CD4-positive, alpha-beta T cell treated with Interleukin-17A for 4 hours (primary cell): Measurements from ENCODE around the gene DNMT1.
"Not testable (repeated sequence)": the region's sequence is repeated elsewhere in the genome, so short reads cannot be mapped to it uniquely, and the experiment has no call there.

Experiments
- DNase-seq: peaks from one replicate; pipeline ENCODE4 v3.0.0-alpha.2; 2020; ENCODE audit warnings: mixed read lengths

The DNMT1 gene

GRCh38 chr19:10182076-10182475 is 12.7 kb downstream of the DNMT1 start:
- no peak for DNase-seq

DNA sequence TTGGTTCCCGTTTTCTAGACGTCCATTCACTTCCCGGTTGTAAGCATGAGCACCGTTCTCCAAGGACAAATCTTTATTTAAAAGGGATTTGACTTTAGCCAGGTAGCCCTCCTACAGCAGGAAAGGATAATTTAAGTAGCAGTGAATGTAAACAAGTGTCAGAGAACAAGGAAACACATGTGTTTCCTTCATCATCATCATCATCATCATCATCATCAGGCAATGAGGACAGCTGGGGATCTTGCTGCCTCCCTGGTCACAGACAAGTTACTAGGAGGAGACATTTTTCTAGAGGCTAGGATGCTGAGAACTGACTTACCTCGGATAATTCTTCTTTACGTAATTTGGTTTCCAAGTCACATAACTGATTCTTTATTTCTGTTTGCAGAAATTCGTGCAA is 14.3 kb downstream of the DNMT1 start:
- DNase-seq = no peak

- DNase-seq = not testable (repeated sequence)
These were observed 14.7 kb downstream of the DNMT1 start for GRCh38 chr19:10180024-10180423.

- no peak for DNase-seq
These were observed 21.2 kb downstream of the DNMT1 start for GRCh38 chr19:10173527-10173926.

DNA sequence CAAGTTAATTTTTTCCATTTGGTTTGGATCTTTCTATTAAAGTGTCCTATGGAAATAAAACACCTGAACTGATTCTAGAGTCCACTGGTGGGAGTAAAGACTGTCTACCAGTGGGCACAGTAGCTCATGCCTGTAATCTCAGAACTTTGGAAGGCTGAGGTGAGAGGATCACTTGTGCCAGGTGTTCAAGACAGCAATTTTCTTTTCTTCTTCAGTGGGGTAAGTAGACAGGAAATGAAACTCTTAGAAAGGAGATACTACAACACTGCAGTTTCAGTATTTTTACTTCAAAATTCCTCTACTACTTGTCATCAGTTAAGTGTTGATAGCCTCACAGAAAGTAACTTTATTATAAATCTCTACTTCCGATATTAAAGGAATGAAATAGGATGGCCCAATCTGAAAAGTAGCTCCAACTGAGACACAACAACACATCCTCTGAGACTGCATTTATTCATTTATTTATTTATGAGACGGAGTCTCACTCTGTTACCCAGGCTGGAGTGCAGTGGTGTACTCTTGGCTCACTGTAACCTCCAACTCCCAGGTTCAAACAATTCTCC is 26.3 kb downstream of the DNMT1 start:
- no peak for DNase-seq

DNA sequence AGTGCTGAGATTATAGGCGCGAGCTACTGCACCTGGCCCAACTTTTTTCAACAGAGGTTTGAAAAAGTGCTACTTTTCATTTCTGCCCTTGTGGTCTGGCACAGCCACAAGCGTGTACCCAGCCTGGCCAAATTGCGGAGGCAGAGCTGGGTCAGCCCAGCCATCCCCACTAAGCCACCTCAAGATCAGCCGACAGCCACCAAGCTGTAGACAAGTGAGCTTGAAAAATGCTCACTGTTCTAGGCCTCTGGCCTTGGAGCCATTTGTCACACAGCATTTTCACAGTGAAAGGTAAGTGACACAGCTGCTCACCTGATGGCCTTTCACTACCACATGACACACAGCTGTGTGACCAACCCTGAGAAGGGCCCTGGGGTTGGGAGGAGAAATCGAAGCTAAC is 27.3 kb downstream of the DNMT1 start:
- DNase-seq = no peak

DNA sequence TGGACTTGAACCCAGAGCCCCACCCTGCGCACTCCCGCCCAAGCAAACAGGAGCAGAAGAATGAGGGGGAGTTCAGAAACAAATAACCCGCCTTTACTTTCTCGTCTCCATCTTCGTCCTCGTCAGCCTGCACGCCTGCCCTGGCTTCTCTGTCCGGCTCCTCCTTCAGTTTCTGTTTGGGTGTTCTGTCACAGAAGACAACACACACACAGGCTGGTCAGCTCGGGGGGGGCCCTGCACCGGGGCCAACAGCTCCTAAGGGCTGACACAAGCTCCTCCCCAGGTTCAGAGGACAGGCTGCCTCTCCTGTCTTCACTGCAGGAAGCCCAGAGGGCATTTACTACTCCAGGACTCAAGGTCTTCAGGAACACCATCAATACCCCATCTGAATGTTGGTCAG is 28.3 kb downstream of the DNMT1 start:
- not testable (repeated sequence) for DNase-seq

DNA sequence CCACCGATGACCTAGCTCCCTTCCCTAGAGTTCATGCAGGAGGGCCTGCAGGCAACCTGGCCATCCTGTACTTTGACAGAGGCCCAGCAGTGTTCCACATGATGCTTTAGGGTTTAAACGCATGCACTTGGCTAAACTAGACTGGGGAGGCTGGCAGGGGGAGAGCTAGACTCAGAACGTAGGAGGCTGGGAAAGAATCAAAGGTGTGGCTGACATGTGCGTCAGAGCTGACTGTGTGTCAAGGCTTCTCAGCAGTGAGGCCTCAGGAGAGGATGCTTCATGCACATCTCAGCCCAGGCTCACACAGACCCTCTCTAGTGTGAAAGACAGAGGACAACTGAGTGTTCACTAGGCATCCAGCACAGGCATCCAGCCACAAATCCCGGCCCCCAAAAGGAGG is 28.7 kb downstream of the DNMT1 start:
- no peak for DNase-seq

- DNase-seq = no peak
These were observed 31.2 kb downstream of the DNMT1 start for GRCh38 chr19:10163536-10163935.

DNA sequence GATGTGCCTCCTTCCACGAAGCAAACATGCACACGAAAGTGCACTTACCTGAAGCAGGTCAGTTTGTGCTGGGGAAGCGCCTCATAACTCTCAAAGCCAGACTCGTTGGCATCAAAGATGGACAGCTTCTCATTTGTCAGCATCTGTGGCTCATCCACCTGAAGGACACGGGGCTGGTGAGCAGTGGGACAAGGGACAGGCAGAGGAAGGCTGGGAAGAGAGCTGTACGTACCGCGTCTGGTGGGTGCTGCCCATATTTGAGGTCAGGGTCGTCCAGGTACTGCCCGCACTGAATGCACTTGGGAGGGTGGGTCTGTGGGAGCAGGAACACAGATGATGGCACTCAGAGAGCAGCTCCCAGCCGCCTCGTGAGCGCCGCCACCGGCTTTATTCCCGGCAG is 35.1 kb downstream of the DNMT1 start:
- DNase-seq = no peak

DNA sequence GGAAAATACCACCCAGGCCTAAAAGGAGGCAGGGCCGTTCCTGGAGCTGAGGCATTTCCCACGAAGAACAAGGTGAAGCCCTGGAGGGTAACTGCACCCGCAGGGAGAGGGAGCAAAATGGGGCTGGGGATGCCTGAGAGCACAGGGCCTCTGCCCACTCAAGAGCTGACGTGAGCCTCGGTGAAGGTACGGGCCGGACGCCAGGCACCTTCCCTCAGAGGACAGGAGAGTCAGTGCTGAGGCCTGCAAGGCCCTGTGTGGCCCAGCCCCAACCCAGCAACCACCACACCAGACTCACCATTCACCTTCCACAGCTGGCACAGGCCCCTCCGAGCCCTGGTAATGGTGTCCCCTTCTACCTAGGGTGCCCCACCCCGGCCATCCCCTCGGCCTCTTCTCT is 36.3 kb downstream of the DNMT1 start:
- no peak for DNase-seq

DNA sequence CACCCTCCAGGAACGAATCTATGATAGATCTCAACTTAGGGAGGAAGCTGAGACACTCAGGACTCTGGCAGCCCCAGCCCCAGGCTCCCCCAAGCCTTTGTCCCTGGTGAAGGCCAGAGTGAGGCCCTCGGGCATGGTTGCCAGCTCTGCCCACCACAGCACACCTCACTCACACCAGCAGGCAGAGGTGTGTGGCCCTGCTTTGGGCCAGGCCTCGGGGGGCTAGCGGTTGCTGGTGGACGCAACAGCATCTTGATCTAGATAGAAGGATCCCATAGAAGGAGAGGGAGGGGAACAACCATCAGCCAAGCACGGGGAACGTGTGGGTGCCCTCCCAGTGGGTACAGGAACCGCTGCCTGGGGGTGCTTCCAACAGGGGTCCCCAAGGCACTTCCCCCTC is 36.7 kb downstream of the DNMT1 start:
- DNase-seq = no peak

GRCh38 chr19:10155839-10156238 is 38.9 kb downstream of the DNMT1 start:
- DNase-seq = no peak

DNA sequence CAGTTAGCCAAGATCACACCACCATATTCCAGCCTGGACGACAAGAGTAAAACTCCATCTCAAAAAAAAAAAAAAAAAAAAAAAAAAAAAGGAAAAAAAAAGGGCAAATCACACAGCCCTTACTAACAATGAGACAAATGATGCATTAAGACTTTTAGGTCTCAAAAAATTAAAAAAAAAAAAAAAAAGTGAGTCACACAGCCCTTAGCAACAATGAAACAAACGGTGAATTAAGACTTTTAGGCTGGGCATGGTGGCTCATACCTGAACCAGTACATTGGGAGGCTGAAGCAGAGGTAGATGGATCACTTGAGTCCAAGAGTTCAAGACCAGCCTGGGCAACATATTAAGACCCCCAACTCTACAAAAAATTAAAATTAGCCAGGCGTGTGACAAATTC is 42.7 kb downstream of the DNMT1 start:
- DNase-seq = no peak

DNA sequence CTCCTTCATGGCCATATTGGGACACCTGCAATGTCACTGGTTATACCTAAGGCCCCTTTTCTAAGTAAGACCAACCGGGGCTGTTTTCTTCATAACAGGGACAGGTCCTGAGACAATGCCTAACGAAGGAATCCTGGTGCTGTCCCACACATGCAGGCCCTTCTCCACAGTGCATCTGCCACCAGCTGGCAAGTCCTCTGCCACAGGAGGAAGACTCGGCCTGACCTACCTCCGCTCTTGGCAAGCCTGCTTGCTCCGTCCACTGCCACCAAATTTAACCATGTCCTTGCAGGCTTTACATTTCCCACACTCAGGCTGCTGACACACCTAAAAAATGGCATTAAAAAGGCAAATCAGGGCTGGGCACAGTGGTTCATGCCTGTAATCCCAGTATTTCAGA is 43.2 kb downstream of the DNMT1 start:
- DNase-seq = no peak

DNA sequence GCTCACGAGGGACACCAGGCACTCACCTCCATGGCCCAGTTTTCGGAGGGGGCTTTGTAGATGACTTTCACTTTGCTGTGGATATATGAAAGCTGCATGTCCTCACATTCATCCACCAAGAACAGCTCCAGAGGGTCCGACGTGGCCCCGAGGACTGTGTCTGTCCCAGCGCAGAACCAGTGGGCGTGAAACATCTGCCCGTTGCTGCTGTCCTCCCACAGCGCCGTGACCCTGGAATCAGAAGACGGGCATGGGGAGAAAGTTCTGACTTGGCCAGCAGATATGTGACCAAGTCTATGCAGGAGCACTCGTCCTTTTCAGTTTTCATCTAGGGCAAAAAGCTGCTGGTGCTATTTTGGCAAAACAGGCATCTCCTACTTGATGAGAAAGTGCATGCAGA is 45.3 kb downstream of the DNMT1 start:
- DNase-seq = no peak

- DNase-seq = no peak
These were observed 48.6 kb downstream of the DNMT1 start for GRCh38 chr19:10146142-10146541.

DNA sequence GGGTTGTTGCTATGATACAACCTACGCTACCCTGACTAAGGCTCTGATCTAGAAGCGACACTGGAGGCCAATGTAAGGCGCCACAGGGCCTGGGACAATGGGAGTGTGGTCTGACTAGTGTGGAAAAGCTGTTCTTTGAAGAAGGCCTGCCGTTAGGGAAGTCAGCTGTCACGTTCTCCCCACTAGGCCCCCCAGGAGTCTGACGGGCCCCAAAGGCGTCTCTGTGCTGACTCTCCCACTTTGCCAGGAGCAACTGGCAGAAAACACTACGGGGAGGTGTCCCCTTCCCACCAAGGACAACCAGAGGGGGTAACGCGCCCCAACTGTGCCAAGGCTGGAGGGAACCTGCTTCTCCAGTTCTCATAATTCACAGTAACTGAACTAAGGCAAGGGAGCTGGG is 49.7 kb downstream of the DNMT1 start:
- DNase-seq = no peak

DNA sequence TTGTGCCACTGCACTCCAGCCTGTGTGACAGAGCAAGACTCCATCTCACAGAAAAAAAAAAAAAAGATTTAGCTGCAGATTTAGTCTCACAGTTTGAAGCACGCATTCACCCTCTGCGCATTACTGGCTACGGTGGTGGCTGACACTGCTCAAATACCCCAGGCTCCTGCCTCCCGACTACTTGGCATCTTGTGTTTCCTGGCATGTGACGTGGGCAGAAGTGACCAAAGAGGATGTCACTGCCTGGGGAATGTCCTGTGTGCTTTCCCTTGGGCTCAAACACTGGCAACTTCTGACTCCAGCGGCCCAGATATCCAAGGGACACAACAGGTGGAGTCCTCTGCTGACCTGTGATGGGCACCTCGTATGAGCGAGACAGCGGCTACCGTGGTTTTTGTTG is 50.4 kb downstream of the DNMT1 start:
- DNase-seq = no peak

DNA sequence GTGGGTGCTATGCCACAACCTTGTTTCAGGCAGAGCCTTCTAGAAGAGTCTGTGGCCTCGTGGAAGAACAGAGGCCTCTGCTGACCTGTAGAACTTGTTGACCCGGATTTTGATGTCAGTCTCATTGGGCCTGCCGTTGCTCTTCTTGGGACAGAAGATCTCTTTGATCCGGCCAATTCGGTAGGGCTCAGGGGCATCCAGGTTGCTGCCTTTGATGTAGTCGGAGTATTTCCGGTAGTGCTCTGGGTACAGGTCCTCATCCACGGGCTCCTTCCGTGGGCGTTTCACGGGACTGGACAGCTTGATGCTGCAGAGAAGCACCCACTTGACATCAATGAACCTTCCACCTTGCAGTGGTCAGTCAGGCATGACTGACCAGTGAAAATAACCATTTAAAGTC is 51.1 kb downstream of the DNMT1 start:
- peak; percentile 46 for DNase-seq

DNA sequence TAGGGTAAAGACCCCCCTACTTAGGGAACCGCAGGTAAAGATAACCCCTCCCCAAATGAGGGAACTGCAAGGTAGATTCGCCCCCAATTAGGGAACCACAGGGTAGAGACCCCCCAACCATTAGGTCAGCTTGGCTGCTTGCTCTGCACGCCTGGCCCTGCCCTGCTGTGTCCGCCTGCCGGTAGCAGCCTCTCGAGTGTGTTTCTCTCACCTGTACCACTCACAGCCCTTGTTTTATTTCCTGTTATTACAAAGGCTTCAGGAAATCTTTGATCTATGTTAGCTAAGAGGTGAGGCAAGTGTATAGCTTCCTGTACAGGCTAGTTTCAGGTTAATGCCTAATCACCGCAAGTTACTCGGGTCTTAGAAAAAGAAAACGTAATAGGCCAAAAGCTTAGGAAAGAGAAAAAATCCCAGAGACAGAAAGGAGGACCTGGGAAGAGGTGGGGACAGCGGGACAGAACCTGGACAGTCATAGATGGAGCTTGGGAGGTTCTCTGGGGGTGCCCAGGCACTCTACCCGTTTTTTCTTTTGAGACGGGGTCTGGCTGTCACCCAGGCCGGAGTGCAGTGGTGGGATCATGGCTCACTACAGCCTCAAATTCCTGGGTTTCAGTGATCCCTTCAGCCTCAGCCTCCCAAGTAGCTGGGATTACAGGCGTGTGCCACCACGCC is 51.9 kb downstream of the DNMT1 start:
- DNase-seq = peak; percentile 77

- no peak for DNase-seq
These were observed 52.8 kb downstream of the DNMT1 start for GRCh38 chr19:10141973-10142372.

DNA sequence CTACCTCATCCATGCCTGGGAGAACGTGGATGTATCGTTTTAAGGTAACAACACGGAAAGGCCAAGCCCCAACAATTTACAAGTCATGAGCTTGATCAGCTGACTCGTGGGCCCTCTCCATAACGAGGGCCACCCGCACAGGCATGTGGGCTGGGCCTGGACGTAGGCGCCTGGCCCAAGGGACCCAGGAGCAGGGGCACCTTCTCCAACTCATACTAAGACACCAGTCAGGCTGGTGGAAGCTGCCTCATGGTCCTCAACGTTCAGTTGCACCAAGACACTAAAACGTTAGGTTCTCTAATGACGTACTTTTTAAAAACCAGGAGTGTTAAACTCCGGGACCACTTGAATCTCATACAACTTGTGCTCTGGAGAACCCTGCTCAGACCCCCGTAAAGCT is 53.3 kb downstream of the DNMT1 start:
- no peak for DNase-seq

GRCh38 chr19:10139952-10140351 is 54.8 kb downstream of the DNMT1 start:
- DNase-seq = no peak
